Neural cell (in vitro differentiated cells): ENCODE data around the gene GCNA. TPM values are rescaled to one million over a fixed set of nuclear protein-coding genes. Genes with fewer than 3 reads are reported as not detected.

Experiments used
- H2AFZ ChIP-seq: fragments of 200-600, 300-800 bp; sonication (generic), shearing (Covaris generic); 2 replicates; pipeline ENCODE4 v1.6.0; 2014; ENCODE audit warnings: low read depth, mild to moderate bottlenecking, antibody characterized with exemption, low read length, moderate library complexity
- H3F3A ChIP-seq: fragments of 200-600 bp; shearing (Covaris generic); 2 replicates; pipeline ENCODE4 v1.6.1; 2016; ENCODE audit warnings: mild to moderate bottlenecking, moderate library complexity, mixed read lengths, antibody characterized with exemption, low read length; ENCODE audit not compliant: insufficient read depth, poor library complexity, severe bottlenecking
- H3K27ac ChIP-seq: fragments of 200-600, 300-800 bp; sonication (generic), shearing (Covaris generic); 2 replicates; pipeline ENCODE4 v1.5.1; 2014; ENCODE audit warnings: mild to moderate bottlenecking, low read length, moderate library complexity
- H3K27me3 ChIP-seq: fragments of 300-800, 200-600 bp; sonication (generic), shearing (Covaris generic); 2 replicates; pipeline ENCODE4 v1.6.0; 2014; ENCODE audit warnings: mild to moderate bottlenecking, low read depth, low read length, moderate library complexity; ENCODE audit not compliant: insufficient read depth
- H3K36me3 ChIP-seq: fragments of 300-800, 200-600 bp; sonication (generic), shearing (Covaris generic); 2 replicates; pipeline ENCODE4 v1.5.1; 2014; ENCODE audit warnings: mild to moderate bottlenecking, antibody characterized with exemption, low read length, moderate library complexity; ENCODE audit not compliant: insufficient read depth
- H3K4me2 ChIP-seq: fragments of 300-800, 200-600 bp; sonication (generic), shearing (Covaris generic); 2 replicates; pipeline ENCODE4 v1.6.0; 2014; ENCODE audit warnings: mild to moderate bottlenecking, low read length
- H3K4me3 ChIP-seq: fragments of 300-800, 200-600 bp; sonication (generic), shearing (Covaris generic); 2 replicates; pipeline ENCODE4 v1.5.1; 2014; ENCODE audit warnings: mild to moderate bottlenecking, low read length, moderate library complexity
- H3K79me2 ChIP-seq: fragments of 200-600 bp; shearing (Covaris generic); replicated peaks from 2 replicates; pipeline ENCODE4 v1.6.0; 2014; ENCODE audit warnings: mild to moderate bottlenecking, low read length, moderate library complexity; ENCODE audit not compliant: insufficient read depth
- H3K9ac ChIP-seq: fragments of 300-800, 200-600 bp; sonication (generic), shearing (Covaris generic); 2 replicates; pipeline ENCODE4 v1.6.1; 2016; ENCODE audit warnings: mild to moderate bottlenecking, low read length, mixed read lengths
- H3K9me2 ChIP-seq: fragments of 200-600 bp; shearing (Covaris generic); 2 replicates; pipeline ENCODE4 v1.6.1; 2016; ENCODE audit warnings: mild to moderate bottlenecking, low read length, mixed read lengths; ENCODE audit not compliant: insufficient read depth
- H3K9me3 ChIP-seq: fragments of 200-600, 300-800 bp; sonication (generic), shearing (Covaris generic); 2 replicates; pipeline ENCODE4 v1.6.1; 2016; ENCODE audit warnings: mild to moderate bottlenecking, mixed run types, low read length, moderate library complexity, mixed read lengths
- H4K20me1 ChIP-seq: fragments of 200-600 bp; shearing (Covaris generic); 2 replicates; pipeline ENCODE4 v1.6.1; 2016; ENCODE audit warnings: mild to moderate bottlenecking, mixed run types; ENCODE audit not compliant: insufficient read depth
- EP300 ChIP-seq: fragments of 450-650 bp; conservative IDR thresholded peaks from 2 replicates; pipeline ENCODE4 v1.6.1; 2014; ENCODE audit warnings: antibody characterized with exemption, mild to moderate bottlenecking, moderate library complexity; ENCODE audit not compliant: poor library complexity, severe bottlenecking
- EZH2 ChIP-seq: fragments of 200-600, 300-800 bp; shearing (Covaris generic), sonication (generic); IDR thresholded peaks from 2 replicates; pipeline ENCODE4 v1.6.1; 2014; ENCODE audit warnings: antibody characterized with exemption, low read length, borderline replicate concordance, mild to moderate bottlenecking; ENCODE audit not compliant: insufficient read depth, poor library complexity, severe bottlenecking
- MXI1 ChIP-seq: fragments of 450-650 bp; conservative IDR thresholded peaks from 2 replicates; pipeline ENCODE4 v1.6.1; 2014; ENCODE audit warnings: antibody characterized with exemption, mild to moderate bottlenecking; ENCODE audit not compliant: poor library complexity, severe bottlenecking
- POLR2AphosphoS5 ChIP-seq: IDR thresholded peaks from 2 replicates; pipeline ENCODE4 v1.6.1; 2012
- RAD21 ChIP-seq: fragments of 450-650 bp; conservative IDR thresholded peaks from 2 replicates; pipeline ENCODE4 v1.6.1; 2014; ENCODE audit warnings: antibody characterized with exemption, mild to moderate bottlenecking, moderate library complexity
- SMC3 ChIP-seq: fragments of 450-650 bp; conservative IDR thresholded peaks from 2 replicates; pipeline ENCODE4 v1.6.1; 2014; ENCODE audit warnings: antibody characterized with exemption, mild to moderate bottlenecking, moderate library complexity; ENCODE audit not compliant: poor library complexity
- TAF1 ChIP-seq: IDR thresholded peaks from 2 replicates; pipeline ENCODE4 v1.6.1; 2012; ENCODE audit warnings: low read depth
- polyA plus RNA-seq: library from polyadenylated mRNA; depleted of rRNA; stranded (reverse); fragments of >200 nt; gene quantifications from 2 replicates; pipeline ENCODE4 v1.2.3, GENCODE V29; 2014
- TF ChIP-seq, protein P1 (sequence below): fragments of 450-650 bp; IDR thresholded peaks from 2 replicates; pipeline ENCODE4 v1.5.1; 2014; ENCODE audit warnings: antibody characterized with exemption, mild to moderate bottlenecking, moderate library complexity; ENCODE audit not compliant: poor library complexity, severe bottlenecking
- TF ChIP-seq, protein P2 (sequence below): IDR thresholded peaks from 2 replicates; pipeline ENCODE4 v1.6.1; 2012; ENCODE audit warnings: borderline replicate concordance

GCNA gene
- polyA plus RNA-seq, 1 donor from 2014 or later: 11.0 TPM

DNA sequence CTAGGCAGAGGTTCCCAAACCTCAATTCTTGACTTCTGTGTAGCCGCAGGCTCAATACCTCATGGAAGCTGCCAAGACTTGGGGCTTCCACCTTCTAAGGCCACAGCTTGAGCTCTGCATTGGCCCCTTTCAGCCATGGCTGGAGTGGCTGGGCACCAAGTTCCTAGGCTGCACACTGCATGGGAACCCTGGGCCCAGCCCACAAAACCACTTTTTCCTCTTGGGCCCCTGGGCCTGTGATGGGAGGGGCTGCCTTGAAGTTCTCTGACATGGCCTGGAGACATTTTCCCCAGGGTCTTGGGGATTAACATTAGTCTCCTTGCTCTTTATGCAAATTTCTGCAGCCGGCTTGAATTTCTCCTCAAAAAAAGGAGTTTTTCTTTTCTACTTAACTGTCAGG lies 75.1 kb downstream of the GCNA start:
- no peaks in the 10 kb centered on the region for H3K9me2 ChIP-seq
- H3K27me3 ChIP-seq: no peaks in the 10 kb centered on the region
- H3K9ac ChIP-seq: no peak overlapping the region
- no peak for TF ChIP-seq POLR2AphosphoS5
- H3K36me3 ChIP-seq: no peaks in the 10 kb centered on the region
- H3K4me3 ChIP-seq: no peak overlapping the region
- H3K4me2 ChIP-seq: no peak overlapping the region
- H2AFZ ChIP-seq: no peak overlapping the region
- no peaks in the 10 kb centered on the region for H3F3A ChIP-seq
- H3K79me2 ChIP-seq: no peaks in the 10 kb centered on the region
- H3K27ac ChIP-seq: no peak overlapping the region
- no peaks in the 10 kb centered on the region for H4K20me1 ChIP-seq
- H3K9me3 ChIP-seq: no peaks in the 10 kb centered on the region

DNA sequence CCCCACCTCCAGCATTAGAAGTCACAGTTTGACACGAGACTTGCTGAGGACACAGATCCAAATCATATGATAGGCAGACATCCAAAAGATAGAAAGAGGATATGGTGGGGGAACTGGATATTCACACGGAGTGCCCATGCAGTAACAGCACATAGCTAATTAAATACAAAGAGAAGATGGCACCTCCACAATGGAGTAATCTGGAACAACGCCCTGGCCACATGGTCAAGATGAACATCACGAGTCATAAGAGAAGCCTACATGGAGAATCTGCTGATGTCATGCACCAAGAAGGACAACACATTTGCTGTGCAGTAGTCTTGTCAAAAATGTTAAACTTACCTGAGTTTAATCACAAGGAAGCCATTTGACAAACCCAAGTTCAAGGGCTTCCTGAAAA lies 79.0 kb downstream of the GCNA start:
- Histone ChIP-seq H3K27me3 (no peaks in the 10 kb centered on the region), H3K9me3 (no peaks in the 10 kb centered on the region), H3K9me2 (no peaks in the 10 kb centered on the region), H3K27ac (no peak overlapping the region), H3K4me3 (no peak overlapping the region), H3K36me3 (no peaks in the 10 kb centered on the region), H3K9ac (no peak overlapping the region), H3F3A (no peaks in the 10 kb centered on the region), H3K4me2 (no peak overlapping the region), H3K79me2 (no peaks in the 10 kb centered on the region), H2AFZ (no peak overlapping the region), H4K20me1 (no peaks in the 10 kb centered on the region)
- TF ChIP-seq, protein P1, sequence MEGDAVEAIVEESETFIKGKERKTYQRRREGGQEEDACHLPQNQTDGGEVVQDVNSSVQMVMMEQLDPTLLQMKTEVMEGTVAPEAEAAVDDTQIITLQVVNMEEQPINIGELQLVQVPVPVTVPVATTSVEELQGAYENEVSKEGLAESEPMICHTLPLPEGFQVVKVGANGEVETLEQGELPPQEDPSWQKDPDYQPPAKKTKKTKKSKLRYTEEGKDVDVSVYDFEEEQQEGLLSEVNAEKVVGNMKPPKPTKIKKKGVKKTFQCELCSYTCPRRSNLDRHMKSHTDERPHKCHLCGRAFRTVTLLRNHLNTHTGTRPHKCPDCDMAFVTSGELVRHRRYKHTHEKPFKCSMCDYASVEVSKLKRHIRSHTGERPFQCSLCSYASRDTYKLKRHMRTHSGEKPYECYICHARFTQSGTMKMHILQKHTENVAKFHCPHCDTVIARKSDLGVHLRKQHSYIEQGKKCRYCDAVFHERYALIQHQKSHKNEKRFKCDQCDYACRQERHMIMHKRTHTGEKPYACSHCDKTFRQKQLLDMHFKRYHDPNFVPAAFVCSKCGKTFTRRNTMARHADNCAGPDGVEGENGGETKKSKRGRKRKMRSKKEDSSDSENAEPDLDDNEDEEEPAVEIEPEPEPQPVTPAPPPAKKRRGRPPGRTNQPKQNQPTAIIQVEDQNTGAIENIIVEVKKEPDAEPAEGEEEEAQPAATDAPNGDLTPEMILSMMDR: no peak
- TF ChIP-seq EZH2 (no peak), POLR2AphosphoS5 (no peak), EP300 (no peak), MXI1 (no peak), RAD21 (no peak), SMC3 (no peak), TAF1 (no peak)
- TF ChIP-seq, protein P2, sequence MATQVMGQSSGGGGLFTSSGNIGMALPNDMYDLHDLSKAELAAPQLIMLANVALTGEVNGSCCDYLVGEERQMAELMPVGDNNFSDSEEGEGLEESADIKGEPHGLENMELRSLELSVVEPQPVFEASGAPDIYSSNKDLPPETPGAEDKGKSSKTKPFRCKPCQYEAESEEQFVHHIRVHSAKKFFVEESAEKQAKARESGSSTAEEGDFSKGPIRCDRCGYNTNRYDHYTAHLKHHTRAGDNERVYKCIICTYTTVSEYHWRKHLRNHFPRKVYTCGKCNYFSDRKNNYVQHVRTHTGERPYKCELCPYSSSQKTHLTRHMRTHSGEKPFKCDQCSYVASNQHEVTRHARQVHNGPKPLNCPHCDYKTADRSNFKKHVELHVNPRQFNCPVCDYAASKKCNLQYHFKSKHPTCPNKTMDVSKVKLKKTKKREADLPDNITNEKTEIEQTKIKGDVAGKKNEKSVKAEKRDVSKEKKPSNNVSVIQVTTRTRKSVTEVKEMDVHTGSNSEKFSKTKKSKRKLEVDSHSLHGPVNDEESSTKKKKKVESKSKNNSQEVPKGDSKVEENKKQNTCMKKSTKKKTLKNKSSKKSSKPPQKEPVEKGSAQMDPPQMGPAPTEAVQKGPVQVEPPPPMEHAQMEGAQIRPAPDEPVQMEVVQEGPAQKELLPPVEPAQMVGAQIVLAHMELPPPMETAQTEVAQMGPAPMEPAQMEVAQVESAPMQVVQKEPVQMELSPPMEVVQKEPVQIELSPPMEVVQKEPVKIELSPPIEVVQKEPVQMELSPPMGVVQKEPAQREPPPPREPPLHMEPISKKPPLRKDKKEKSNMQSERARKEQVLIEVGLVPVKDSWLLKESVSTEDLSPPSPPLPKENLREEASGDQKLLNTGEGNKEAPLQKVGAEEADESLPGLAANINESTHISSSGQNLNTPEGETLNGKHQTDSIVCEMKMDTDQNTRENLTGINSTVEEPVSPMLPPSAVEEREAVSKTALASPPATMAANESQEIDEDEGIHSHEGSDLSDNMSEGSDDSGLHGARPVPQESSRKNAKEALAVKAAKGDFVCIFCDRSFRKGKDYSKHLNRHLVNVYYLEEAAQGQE: no peak

DNA sequence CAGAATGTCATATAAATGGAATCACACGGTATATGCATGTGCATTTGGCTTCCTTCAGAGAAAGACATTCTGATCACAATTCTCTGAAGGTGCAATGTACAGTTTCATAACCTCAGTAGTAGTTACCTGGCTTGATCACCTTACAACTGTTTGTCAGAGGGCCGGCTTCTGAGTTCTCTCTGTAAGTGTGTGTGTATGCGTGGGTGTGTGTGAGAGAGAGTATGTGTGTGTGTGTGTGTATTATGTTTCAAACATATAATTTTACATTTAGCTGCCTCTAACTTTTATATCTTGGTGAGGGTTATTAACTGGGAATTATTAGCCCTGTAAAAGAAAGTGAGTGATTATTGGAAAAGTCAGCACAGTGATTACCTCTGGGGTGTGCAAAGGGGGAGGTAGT lies 81.1 kb downstream of the GCNA start:
- Histone ChIP-seq H3K36me3 (no peaks in the 10 kb centered on the region), H3K27me3 (no peaks in the 10 kb centered on the region), H3K27ac (no peak overlapping the region), H3K9me3 (no peaks in the 10 kb centered on the region), H3K4me2 (no peak overlapping the region), H3K79me2 (no peaks in the 10 kb centered on the region), H3K9ac (no peak overlapping the region), H4K20me1 (no peaks in the 10 kb centered on the region), H3F3A (no peaks in the 10 kb centered on the region), H2AFZ (no peak overlapping the region), H3K9me2 (no peaks in the 10 kb centered on the region), H3K4me3 (no peak overlapping the region)
- TF ChIP-seq EZH2: no peak
- TF ChIP-seq RAD21: no peak
- TF ChIP-seq, protein P1: no peak
- TF ChIP-seq, protein P2: no peak
- TF ChIP-seq MXI1: no peak
- no peak for TF ChIP-seq TAF1
